B cell (primary cell): ENCODE measurements around the gene WWC2.

Experiments
- CTCF ChIP-seq: fragments of 200-600 bp; IDR thresholded peaks from one replicate; pipeline ENCODE4 v1.8.0; 2022; ENCODE audit warnings: antibody characterized with exemption, mild to moderate bottlenecking
- EZH2 ChIP-seq: IDR thresholded peaks from 2 replicates; pipeline ENCODE4 v1.6.1; 2012; ENCODE audit warnings: borderline replicate concordance, low read depth, mild to moderate bottlenecking, moderate library complexity, low read length; ENCODE audit not compliant: insufficient read depth, poor library complexity, severe bottlenecking

DNA sequence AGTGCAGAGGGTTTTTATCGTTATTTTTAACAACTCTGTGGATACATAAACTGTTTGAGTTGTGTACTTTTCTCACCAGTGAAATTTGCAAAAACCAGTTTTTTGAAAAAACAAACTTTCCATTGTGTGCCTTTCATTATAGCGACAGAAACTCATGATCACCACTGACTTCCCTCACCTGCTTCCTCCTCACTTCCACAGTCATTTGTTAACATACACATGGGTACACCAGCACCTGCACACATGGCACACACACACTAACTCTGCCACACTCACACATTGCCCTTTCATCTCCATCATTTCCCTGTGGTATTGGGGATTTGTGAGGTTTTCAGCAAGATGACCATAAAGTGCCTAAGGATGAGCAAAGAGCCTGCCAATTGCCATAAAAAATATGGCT is 200.4 kb downstream of the WWC2 start:
- TF ChIP-seq EZH2 (no peak), CTCF (no peak)
